GM18870 (cell line): ENCODE results near the gene ARFGAP3.
"Not testable (repeated sequence)": the region's sequence is repeated elsewhere in the genome, so short reads cannot be mapped to it uniquely, and the experiment has no call there.

Experiments
- ATAC-seq: cut with Tn5 transposase; IDR thresholded peaks from one replicate; pipeline ENCODE4 v1.9.1; 2021; ENCODE audit warnings: moderate library complexity; ENCODE audit not compliant: unreplicated experiment

ARFGAP3 gene

GRCh38 chr22:42770941-42771647 lies 86.0 kb downstream of the ARFGAP3 start:
- no peak for ATAC-seq

- no peak for ATAC-seq
These were observed 86.7 kb downstream of the ARFGAP3 start for GRCh38 chr22:42770448-42770726.

GRCh38 chr22:42769574-42770447 lies 87.3 kb downstream of the ARFGAP3 start:
- ATAC-seq, result peak; percentile 47

- no peak for ATAC-seq
These were observed 87.9 kb downstream of the ARFGAP3 start for GRCh38 chr22:42769238-42769573.

GRCh38 chr22:42768385-42769035 lies 88.6 kb downstream of the ARFGAP3 start:
- ATAC-seq, result no peak

GRCh38 chr22:42766860-42767259 lies 90.2 kb downstream of the ARFGAP3 start:
- ATAC-seq, result no peak

GRCh38 chr22:42764895-42765363 lies 92.1 kb downstream of the ARFGAP3 start:
- no peak for ATAC-seq

- ATAC-seq, result no peak
These were observed 93.0 kb downstream of the ARFGAP3 start for GRCh38 chr22:42763965-42764480.

GRCh38 chr22:42760806-42761565 lies 96.1 kb downstream of the ARFGAP3 start:
- ATAC-seq, result no peak

GRCh38 chr22:42758931-42759629 lies 98.0 kb downstream of the ARFGAP3 start:
- no peak for ATAC-seq

GRCh38 chr22:42755553-42755952 lies 101.5 kb downstream of the ARFGAP3 start:
- ATAC-seq, result not testable (repeated sequence)

GRCh38 chr22:42755121-42755520 lies 102.0 kb downstream of the ARFGAP3 start:
- ATAC-seq, result not testable (repeated sequence)

GRCh38 chr22:42754658-42755057 lies 102.4 kb downstream of the ARFGAP3 start:
- ATAC-seq, result no peak

GRCh38 chr22:42752912-42753311 lies 104.2 kb downstream of the ARFGAP3 start:
- ATAC-seq, result no peak

GRCh38 chr22:42752230-42752746 lies 104.8 kb downstream of the ARFGAP3 start:
- no peak for ATAC-seq

- not testable (repeated sequence) for ATAC-seq
These were observed 106.7 kb downstream of the ARFGAP3 start for GRCh38 chr22:42750421-42750820.

GRCh38 chr22:42747701-42748513 lies 109.2 kb downstream of the ARFGAP3 start:
- ATAC-seq, result no peak
